Activated CD8-positive, alpha-beta memory T cell treated with anti-CD3 and anti-CD28 coated beads for 36 hours (primary cell): ENCODE results near the gene RAB6B. TPM values are rescaled to one million over a fixed set of nuclear protein-coding genes. Genes with fewer than 3 reads are reported as not detected.

Experiments
- CTCF ChIA-PET: fragments of 350-600 bp; sonication (Branson Sonifier 250); formaldehyde crosslinking; loops from one replicate; lab custom pipeline; 2021; ENCODE audit warnings: antibody characterized with exemption; lab: Charles Lee
- POLR2A ChIA-PET: fragments of 350-600 bp; sonication (Branson Sonifier 250); formaldehyde crosslinking; loops from one replicate; lab custom pipeline; 2021; ENCODE audit warnings: antibody characterized with exemption; lab: Charles Lee
- total RNA-seq, 2 experiments: library from RNA; stranded (reverse); gene quantifications; one replicate each; pipeline ENCODE4 v1.2.3, GENCODE V29; 2021

Gene RAB6B
- total RNA-seq, 2 experiments from 2014 or later = 0.42 to 0.57 TPM

DNA sequence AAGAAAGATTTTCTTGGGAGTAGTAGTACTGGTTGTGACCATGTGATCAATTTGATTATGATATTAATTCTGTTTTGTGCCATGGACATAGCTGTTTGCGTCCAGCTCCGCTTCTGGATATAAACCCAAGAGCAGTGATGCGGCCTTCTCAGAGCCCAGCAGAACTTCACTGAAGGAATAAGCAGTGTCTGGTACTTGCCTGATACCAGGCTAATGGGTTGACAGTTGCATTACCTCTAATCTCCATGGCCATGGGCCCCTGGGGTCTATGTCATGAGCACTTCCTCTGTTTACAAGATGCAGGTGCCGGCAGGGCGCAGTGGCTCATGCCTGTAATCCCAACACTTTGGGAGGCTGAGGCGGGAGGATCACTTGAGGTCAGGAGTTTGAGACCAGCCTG is 36.3 kb upstream of the RAB6B start:
- POLR2A ChIA-PET = no interaction called here
- CTCF ChIA-PET = no interaction called here

DNA sequence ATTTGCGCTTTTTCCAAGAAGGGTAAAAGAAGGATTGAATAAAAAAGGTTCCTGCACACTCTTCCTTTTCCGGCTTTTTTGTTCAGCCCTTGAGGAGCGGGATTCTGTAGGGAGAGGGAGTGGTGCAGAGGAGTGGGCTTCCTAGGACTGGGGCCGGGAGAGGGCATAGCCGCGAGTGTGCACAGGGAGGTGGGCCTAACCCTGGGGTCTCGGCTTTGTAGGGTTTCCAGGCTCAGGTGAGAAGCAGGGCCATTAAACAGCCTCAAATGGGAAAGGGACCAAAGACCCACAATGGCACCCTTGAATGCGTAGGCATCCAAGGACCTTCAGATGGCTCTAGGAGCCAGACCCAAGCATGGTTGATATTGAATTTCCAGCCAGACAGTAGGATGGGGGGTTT is 35.4 kb upstream of the RAB6B start:
- ChIA-PET POLR2A (no interaction called here), CTCF (no interaction called here)

DNA sequence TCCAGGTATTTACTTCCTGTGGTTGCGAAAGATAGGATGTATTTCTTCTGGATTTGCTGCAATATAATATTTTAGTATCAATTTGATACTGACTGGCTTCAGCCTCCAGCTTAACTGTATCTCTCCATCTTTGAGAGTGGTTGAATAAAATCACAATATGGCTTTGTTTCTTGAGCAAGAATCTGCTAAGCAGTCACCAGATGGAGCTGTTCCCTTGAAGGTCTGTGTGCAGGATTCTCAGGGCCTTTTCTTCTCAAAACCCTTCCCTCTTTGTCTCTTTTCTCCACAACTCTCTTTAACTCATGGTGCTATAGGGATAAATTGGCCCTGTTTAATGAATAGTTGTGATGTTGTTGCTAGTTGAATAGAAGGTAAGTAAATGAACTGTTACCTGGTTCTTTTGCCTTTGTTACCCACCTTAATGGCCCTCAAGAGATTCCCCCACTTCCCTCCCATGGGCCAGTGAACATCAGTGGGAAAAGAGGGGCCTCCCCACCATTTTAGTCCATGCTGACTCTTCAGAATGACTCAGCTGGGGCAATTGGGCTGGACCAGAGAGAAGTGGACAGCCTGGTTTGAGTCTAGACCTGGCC is 34.8 kb upstream of the RAB6B start:
- ChIA-PET CTCF (no interaction called here), POLR2A (interaction anchor here (0.6 kb wide), 1 partner anchor 317 kb away, joined by 3 read pairs; no protein-coding TSS in a partner anchor)

DNA sequence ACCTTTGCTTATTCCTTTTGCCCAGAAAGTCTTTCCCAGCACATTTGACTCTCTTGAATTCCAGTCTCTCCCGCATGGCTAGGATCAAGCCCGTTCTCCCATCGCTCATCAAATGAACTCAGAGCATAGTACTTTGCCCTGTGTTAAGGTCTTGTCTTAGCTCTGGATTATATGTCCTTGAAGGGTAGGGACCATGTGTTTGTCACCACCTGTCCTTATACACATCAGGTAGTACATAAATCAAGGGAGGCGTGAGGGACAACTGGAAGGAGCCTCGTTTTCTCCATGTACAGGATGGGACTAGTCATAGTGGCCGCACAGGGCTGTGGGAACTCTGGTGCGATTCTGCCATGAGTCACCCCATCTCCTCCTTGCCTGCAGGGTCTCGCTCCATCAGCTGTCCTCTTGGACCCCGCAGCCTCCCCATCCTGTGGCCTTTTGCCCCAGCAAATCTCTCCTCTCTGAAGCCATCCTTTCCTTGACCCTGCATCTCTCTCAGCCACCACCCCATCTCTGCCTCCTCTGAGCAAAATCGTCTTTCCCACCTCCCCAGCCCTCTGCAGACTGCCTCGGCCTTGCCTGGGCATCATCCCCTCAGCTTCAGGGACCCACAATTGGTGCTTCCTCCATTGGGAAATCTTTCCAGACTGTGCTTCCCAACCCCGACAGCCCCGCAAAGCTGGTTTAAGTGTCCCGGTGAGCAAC is 33.4 kb upstream of the RAB6B start:
- POLR2A ChIA-PET = no interaction called here
- CTCF ChIA-PET = no interaction called here

DNA sequence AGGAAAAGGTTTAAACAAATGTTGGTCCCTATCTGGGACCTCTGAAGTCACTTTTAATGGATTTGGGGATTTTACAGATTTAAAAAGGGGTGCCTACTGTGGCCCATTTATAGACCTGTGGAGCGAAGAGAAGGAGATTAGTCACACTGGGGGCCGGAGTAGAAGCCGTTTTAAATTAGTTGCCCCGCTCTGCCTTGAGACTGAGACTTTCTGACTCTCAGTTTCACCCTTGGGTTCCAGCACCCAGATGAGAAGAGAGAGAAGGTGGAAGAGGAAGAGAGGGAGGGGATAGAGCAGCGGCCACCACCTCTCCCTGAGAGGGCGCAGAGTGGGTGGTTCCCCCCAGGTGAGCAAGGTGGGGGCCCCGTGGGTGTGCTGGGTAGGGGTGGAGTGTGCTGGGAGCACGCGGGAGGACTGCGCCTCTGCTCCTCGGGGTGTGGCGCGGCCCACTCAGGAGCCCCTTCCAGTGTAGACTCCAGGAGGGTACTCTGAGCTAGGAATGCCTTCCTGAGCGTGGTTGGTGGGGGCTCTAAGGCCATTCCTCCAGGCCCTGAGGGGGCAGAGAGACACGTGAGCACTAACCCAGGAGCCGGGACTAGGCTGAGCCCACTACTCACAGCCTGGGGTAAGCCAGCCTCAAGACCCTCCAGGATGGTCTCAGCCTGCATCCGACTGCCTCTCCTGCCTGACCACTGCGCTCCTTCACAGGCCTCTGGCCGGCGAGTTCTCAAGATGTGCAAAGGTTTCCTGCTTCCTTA is 32.6 kb upstream of the RAB6B start:
- CTCF ChIA-PET = interaction anchor here (0.7 to 1.2 kb wide), 3 partner anchors 32 to 263 kb away, joined by 3 to 5 read pairs (median 3); no protein-coding TSS in a partner anchor

DNA sequence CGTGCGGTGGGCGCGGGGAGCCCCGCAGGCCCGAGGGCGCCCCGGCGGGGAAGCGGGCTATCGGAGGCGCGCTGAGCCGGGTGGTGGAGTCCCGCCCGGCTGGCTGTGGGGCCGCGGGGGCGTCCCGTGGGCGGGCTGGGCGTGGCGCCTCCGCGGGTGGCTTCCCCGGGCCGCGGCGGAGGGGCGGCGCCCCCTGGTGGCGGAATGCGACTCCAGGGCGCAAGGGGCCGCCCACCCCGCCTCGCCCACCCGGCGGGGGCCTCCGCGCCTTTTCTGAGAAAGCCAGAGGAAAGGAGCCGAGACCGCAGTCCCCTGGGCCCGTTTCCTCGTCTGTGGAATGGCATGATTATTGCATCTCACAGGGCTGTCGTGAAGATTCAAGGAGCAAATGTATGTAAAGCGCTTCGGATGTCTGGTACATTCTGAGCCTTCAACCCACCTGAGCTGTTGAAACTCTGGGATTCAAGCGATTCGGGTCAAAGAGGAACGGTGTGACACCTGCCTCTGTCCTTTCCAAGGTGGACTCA is 31.9 kb upstream of the RAB6B start:
- POLR2A ChIA-PET = no interaction called here
- CTCF ChIA-PET = interaction anchor here (0.7 to 1.2 kb wide), 3 partner anchors 31 to 262 kb away, joined by 3 to 5 read pairs (median 3); no protein-coding TSS in a partner anchor

More for the DNA sequence above, 32.6 kb upstream of the RAB6B start:
- POLR2A ChIA-PET = no interaction called here

DNA sequence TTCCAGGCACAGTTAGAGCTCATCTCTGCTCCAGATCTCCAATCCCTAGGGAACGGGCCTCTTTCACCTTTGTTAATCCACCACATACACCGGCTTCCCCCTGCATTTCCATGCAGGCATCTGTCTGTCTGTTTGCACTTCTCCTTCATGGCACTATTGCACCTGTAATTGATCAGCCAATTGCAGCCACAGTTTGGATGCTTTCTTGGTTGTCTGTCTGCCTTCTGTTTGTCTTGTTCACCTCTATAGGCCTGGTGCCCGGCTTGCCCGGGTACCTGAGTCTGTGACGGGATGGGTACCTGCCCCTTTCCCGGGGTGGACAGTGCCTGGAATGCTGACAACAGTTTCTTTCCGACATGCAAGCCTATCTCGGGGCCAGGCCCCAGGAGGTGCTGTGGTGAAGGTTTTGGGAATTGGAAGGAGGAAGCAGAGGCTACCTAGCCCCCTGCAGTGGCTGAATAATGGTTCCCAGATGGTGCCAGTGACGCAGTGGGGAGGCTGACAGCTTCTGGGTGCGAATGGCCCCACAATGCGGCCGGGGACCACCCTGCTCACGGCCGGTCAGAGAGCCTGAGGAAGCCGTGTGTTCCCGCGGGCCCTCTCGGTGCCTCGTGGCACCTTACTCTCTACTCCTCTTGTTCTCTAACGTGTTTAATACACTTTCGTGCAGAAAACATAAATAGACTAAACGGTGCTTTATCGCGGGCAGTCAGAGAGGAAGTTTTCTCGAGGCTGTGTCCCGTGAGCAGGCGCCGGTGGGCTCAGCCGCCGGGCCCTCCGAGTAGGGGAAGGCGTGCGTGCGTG is 31.3 kb upstream of the RAB6B start:
- CTCF ChIA-PET = interaction anchor here (1.2 kb wide), 1 partner anchor 262 kb away, joined by 3 read pairs; no protein-coding TSS in a partner anchor

DNA sequence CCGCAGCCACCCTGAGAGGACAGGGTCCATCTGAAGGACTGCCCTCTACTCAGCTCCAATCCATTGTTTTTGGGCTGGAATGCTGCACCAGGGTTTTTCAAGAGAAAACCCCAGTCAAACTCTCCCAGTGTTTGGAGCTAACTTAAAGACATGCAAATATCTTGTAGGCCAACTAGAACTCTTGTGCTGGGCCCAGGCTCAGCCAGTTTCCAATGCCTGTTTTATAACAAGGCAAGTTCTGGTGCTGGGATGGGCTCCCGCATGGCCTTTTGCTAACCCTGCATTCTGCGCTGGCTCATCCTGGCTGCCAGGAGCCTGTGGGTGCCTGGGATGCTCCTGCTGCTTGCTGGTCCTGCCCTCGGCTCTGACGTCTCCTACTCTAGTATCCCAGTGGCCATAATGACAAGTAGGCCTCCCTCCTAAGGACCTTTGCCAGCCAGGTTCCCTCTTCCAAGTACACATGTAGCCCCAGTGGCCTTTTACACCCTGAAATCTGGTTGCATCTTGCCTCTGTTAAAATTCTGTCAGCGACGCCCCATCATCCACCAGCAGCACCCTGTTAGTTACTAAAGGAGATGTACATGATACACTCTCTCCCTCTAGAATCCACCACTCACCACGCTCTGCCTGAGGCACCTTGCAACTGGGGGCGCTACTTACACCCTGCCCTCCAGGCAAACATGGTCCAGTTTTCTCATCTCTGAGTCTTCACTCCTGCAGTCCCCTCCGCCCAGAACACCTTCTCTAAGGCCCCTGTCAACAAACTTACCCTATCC is 30.5 kb upstream of the RAB6B start:
- CTCF ChIA-PET = interaction anchor here (0.6 kb wide), 1 partner anchor 483 kb away, joined by 3 read pairs; no protein-coding TSS in a partner anchor
- POLR2A ChIA-PET = no interaction called here

More for the DNA sequence above, 31.3 kb upstream of the RAB6B start:
- POLR2A ChIA-PET = no interaction called here

DNA sequence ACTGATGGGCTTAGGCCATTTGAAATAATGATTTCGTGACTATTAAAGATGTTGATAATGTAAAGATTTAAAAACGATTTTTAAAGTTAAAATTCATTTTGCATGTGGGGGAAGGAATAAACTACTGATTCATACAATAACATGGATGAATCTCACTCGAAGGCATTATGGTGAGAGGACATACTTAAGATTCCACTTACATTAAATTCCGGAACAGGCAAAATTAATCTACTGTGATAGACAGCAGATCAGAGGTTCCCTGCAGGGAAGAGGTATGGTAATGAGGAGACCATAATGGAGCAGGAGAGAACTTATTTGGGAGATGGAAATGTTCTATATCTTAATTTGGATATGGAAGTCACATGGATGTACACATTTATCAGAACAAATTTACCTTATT is 28.4 kb upstream of the RAB6B start:
- ChIA-PET CTCF (no interaction called here), POLR2A (no interaction called here)

DNA sequence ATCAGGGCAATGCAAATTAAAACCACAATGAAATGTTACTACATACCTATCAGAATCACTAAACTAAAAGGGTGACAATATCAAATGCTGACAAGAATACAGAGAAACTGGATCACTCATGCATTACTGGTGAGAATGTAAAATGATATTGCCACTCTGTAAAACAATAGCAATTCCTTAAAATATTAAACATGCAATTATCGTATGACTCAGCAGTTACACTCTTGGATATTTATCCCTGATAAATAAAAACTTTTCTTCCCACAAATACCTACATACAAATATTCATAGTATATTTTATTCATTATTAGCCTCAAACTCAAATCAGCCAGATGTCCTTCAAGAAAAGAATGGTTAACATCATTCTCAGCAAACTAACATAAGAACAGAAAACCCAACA is 25.9 kb upstream of the RAB6B start:
- ChIA-PET CTCF (no interaction called here), POLR2A (no interaction called here)

DNA sequence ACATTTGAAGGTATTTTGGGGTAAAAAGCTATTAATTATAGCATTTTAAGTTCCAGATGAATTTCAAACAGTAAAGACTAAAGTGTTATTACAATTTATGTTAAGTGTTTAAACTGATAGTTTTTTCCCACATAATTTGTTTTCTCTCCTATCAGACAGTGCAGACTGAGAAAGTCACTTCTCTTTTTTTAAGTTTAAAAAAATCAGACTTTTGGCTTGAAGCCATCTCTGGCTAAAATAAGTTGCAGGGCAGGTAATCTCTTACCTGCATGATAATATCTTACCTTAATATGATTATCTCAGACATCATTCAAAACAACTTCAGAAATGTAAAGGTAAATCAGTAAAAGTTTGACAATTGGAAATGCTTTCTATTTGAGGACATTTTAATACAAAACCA is 21.5 kb upstream of the RAB6B start:
- ChIA-PET POLR2A (no interaction called here), CTCF (no interaction called here)

DNA sequence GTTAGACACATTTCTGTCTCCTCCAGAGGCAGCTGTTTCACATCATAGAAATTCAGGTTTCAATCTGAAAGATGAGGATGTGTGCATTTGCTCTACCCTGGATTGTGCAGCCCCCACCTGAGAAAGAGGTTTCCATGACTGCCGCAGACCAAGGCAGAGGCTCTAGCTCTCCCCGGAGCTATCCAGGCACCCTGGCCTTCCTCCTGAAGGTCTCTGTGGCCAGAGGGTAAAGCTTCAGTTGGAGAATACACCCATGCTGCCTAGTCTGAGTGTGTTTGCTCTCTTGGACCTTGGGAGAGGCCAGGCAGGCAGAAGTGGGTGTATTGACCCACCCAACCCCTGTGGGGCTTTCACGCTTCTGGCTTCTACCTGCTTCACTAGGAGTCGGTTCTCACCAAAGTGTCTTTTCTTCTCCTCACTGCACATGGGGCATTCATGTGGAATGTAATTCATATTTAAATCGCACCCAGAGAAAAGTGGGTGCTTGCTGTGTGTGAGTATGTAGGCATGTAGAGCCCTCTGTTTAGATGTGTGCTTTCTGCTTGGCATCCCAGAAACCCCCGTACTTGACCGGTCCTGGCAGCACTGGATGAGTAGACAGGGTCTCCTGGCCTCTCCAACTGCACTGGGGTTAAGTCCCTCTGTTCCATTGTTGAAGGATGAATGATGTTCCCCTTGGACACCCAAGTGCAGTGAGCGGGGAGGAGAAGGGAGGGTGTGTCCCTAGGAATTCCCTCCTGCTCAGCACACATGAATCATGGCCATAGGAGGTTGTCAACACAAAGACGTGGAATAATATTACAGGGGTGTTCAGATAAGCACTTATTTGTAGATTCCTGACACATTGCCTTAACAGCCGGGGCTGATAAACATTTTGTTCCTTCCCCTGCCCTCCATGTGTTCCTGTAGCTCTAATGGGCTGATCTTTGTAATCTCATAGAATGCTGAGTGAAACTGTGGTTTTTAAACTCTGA is 20.3 kb upstream of the RAB6B start:
- ChIA-PET CTCF (no interaction called here), POLR2A (no interaction called here)

DNA sequence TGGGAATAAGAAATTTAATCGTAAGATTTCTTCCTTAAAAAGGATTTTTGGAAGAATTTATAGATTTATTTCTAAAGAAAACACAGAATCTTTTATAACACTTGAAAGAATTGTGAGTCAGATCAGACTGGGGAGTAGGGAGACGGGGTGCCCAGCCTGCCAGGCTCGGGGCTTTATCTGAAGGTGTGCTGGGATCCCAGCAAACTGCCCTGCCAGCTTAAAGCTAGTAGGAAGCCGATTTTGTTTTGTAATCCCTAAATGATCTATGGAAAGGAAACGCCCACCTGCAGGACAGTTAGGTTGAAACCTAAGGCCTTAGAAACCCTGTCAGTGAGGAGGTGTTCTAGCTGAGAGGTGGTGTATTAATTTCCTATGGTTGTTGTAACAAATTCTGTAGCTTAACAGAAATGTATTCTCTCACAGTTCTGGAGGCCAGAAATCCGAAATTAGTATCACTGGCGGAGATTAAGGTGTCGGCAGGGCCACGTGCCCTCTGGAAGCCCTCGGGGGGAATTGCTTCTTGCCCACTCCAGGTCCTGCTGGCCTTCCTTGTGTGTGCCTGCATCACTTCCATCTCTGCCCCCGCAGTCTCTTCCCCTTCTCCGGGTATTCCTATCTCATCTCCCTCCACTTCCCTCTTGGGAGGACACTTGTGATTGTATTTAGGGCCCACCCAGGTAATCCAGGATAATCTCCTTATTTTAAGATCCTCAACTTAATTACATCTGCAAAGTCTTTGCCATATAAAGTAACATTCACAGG is 19.3 kb upstream of the RAB6B start:
- CTCF ChIA-PET = no interaction called here
- POLR2A ChIA-PET = no interaction called here

DNA sequence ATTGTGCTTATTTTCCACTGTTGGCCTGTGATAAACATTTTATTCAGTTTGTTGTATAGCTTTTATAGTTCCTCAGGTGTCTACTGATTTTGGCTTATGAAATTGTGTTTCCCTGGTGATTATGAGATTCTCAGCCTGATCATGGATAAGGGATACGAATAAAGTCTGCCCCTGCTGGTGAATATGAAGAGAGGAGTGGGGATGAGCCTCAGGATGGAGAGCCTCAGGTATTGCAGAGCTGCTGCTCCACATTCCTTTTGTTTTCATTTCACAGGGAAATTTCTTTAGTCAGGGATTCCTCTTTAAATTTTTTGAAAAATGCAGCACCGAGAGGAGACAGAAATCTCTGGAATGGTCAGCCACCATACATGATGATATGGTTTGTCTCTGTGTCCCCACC is 14.7 kb upstream of the RAB6B start:
- CTCF ChIA-PET = no interaction called here

DNA sequence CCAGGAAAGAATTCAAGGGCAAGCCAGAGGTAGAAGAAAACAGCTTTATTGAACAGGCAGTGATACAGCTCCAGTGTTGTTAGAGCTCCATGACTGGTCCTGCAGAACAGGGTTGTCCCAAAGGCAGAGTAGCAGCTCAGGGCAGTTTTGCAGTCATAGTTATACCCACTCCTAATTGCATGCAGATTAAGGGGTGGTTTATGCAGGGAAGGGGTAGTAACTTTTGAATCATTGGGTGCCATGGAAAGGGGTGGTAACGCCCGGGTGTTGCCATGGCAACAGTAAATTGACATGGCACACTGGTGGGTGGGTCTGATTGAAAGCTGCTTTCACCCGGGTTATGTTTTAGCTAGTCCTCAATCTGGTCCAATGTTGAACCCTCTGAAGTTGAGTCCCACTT is 9.7 kb upstream of the RAB6B start:
- CTCF ChIA-PET = no interaction called here
- POLR2A ChIA-PET = no interaction called here

More for the DNA sequence above, 14.7 kb upstream of the RAB6B start:
- POLR2A ChIA-PET = no interaction called here

DNA sequence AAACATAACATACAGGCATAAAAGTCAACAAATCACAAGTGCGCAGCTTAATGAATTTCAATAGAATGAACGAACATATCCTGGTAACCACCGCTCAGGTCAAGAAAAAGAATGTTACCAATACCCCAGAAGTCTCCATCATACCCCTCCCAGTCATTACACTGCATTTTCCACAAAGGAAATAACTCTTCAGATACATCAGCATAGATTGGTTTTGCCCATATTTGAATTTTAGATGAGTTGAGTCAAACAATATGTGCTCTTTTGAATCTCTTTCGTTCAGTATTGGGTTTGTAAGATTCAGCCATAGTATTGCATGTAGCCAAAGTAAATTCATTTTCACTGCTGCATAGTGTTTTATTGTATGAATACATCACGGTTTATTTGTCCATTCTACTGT is 6.2 kb upstream of the RAB6B start:
- CTCF ChIA-PET = no interaction called here
- POLR2A ChIA-PET = no interaction called here

DNA sequence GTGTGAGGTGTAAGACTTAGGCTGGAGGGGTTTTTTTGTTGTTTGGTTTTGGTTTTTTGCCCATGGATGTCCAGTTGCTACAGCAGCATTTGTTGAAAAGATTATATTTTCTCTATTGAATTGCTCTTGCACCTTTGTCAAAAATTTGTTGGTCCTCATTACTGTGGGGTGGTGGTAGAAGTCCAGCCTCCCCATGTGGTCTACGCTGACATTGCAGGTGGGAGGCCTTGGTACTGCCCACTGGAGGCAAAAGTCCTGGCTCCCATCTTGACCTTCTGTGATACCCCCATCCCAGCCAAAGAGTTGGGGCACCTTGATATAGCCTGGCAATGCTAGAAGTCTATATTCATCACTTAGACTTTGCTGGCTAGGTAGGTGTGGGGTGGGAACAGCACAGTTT is 5.4 kb upstream of the RAB6B start:
- ChIA-PET CTCF (no interaction called here), POLR2A (no interaction called here)
